HG02852 (cell line): ENCODE data around the gene KCNJ9.
"Not testable (repeated sequence)": the region's sequence is repeated elsewhere in the genome, so short reads cannot be mapped to it uniquely, and the experiment has no call there.

Experiments used
- ATAC-seq: cut with Tn5 transposase; IDR thresholded peaks from one replicate; pipeline ENCODE4 v1.9.1; 2021; ENCODE audit warnings: mild to moderate bottlenecking, moderate library complexity; ENCODE audit not compliant: unreplicated experiment

Gene KCNJ9

DNA sequence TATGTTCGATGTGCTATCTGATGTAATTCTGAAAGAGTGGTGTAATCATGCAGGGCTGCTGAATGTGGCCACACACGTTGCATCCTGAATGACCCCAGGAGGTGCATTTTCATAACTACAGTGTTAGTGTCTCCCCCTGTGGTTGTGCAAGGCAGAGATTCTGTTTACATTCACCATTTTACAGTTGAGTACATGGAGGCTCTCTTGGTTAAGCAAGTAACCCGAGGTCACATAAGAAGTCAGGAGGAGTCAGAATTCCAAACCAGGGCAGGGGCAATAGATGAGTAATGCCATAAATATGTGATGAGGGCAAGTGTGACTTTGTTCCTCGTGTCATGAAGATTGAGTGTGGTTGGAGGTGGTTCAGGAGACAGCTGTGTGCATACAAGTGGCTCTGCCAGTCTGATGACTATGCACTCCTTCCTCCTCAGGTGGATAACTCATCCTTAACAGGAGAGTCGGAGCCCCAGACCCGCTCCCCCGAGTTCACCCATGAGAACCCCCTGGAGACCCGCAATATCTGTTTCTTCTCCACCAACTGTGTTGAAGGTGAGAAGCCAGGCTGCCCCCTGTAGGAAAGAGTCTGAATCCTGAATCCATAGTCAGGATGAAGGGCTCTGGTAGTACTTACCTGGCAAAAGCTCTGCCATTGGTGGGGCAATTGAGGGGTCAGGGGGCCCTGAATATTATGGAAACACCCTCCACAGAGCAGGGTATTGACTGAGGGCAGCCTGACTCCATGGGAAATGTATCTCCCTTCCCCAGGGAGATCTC lies 43.6 kb downstream of the KCNJ9 start:
- no peak for ATAC-seq

- ATAC-seq: no peak
These were observed 44.4 kb downstream of the KCNJ9 start for GRCh38 chr1:160125746-160126145.

DNA sequence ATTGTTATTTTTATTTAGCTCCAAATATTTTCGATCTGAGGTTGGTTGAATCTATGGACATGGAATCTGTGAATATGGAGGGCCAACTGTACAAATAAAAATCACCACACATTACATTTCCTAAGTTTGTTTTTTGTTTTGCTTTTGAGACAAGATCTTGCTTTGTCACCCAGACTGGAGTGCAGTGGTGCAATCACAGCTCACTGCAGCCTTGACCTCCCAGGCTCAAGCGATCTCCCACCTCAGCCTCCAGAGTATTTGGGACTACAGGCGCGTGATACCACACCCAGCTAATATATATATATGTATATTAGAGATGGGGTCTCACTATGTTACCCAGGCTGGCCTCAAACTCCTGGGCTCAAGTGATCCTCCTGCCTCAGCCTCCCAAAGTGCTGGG lies 45.0 kb downstream of the KCNJ9 start:
- ATAC-seq: not testable (repeated sequence)

DNA sequence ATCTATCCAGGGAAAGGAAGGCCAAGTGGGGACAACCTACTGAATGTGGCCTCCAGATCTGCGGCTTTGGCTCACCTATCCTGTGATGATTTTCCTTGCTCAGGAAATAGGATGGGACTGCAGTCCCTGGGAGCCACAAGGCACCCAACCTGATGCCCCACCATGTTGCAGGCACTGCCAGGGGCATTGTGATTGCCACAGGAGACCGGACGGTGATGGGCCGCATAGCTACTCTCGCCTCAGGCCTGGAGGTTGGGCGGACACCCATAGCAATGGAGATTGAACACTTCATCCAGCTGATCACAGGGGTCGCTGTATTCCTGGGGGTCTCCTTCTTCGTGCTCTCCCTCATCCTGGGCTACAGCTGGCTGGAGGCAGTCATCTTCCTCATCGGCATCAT lies 46.0 kb downstream of the KCNJ9 start:
- ATAC-seq: no peak

GRCh38 chr1:160127865-160128523 lies 46.7 kb downstream of the KCNJ9 start:
- no peak for ATAC-seq

- ATAC-seq: no peak
These were observed 47.3 kb downstream of the KCNJ9 start for GRCh38 chr1:160128636-160129035.

DNA sequence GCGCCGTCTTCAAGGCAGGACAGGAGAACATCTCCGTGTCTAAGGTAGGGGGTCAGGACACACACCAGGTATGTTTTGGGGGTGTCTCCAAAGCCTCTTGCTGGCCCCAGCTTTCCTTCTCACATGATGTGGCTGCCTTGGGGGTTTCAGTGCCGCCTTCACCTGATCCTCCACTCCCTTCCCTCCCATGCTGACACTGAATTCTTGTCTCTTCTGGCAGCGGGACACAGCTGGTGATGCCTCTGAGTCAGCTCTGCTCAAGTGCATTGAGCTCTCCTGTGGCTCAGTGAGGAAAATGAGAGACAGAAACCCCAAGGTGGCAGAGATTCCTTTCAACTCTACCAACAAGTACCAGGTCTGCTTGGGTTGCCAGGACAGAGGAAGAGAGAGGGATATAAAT lies 47.7 kb downstream of the KCNJ9 start:
- ATAC-seq: no peak

DNA sequence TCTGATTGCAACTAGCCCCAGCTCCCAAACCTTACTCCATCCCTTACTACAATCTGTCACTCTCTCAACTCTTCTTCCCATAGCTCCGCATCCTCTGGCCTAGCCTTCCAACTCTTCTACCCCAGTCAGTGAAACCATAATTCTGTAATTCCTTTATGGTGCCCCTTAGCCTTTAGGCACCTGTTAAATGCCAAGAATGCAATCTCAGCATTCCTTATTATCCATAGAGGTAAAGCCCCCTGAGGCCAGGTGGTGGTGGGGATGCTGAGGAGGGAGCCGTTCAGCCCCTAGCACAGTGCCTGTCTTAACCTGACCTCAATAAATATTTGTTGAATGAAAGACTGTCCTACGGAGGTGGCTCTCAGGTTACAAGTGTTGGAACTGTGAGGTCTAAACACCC lies 48.2 kb downstream of the KCNJ9 start:
- no peak for ATAC-seq

DNA sequence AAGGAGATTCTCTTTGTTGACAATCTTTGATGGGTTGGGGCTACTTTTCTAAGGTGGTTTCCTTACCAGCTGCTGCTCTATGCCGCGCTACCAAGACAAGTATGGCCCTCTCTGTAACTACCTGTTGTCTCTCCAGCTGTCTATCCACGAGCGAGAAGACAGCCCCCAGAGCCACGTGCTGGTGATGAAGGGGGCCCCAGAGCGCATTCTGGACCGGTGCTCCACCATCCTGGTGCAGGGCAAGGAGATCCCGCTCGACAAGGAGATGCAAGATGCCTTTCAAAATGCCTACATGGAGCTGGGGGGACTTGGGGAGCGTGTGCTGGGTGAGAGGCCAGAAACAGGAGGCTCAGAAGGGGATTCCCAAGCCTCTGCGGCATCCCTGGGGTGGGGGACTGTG lies 48.6 kb downstream of the KCNJ9 start:
- ATAC-seq: no peak

GRCh38 chr1:160130486-160130885 lies 49.1 kb downstream of the KCNJ9 start:
- no peak for ATAC-seq

DNA sequence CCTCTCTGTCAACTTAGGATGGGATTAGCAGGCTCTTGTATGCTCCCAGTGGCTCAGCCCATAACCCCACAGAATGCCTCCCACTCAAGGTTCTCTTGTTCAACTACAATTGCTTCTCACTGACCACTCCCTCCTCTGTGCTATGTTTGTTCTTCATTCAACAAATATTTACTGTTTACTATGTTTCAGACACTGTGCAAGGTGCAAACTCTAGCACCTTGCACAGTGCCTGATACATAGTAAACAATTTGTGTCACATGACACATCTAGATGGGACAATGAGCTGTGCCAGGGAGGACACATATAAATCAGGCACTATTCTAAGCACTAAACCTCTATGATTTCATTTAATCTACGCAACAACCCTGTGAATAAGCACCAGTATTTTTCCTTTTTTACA lies 49.6 kb downstream of the KCNJ9 start:
- ATAC-seq: no peak

- no peak for ATAC-seq
These were observed 50.6 kb downstream of the KCNJ9 start for GRCh38 chr1:160131803-160132565.

- no peak for ATAC-seq
These were observed 52.8 kb downstream of the KCNJ9 start for GRCh38 chr1:160133990-160134770.

- no peak for ATAC-seq
These were observed 53.6 kb downstream of the KCNJ9 start for GRCh38 chr1:160134791-160135572.

DNA sequence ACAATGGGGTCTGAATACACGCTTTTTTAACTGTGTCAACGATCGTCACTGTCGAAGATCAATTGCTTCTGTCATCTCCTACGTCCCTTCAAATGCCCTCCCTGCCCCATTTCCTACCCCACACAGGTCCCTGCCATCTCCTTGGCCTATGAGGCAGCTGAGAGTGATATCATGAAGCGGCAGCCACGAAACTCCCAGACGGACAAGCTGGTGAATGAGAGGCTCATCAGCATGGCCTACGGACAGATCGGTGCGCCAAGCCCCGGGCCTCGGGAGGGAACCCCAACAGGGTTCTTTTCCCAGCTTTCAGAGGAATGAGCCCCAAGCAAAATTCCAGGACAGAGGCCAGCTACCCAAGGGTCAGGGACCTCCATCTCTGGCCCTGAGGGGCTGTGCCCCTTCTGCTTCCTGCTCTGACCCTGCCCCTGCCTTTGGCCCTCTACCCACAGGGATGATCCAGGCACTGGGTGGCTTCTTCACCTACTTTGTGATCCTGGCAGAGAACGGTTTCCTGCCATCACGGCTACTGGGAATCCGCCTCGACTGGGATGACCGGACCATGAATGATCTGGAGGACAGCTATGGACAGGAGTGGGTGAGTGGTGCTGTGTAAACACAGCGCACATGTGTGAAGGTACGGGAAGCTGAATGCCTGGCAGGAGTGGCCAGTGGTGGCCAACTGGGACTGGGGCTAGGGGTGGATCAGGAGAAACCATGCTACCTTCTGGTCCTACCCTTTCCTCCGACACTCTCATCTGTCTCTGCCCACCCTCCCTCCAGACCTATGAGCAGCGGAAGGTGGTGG lies 55.0 kb downstream of the KCNJ9 start:
- ATAC-seq: no peak

- no peak for ATAC-seq
These were observed 55.5 kb downstream of the KCNJ9 start for GRCh38 chr1:160136926-160137200.

DNA sequence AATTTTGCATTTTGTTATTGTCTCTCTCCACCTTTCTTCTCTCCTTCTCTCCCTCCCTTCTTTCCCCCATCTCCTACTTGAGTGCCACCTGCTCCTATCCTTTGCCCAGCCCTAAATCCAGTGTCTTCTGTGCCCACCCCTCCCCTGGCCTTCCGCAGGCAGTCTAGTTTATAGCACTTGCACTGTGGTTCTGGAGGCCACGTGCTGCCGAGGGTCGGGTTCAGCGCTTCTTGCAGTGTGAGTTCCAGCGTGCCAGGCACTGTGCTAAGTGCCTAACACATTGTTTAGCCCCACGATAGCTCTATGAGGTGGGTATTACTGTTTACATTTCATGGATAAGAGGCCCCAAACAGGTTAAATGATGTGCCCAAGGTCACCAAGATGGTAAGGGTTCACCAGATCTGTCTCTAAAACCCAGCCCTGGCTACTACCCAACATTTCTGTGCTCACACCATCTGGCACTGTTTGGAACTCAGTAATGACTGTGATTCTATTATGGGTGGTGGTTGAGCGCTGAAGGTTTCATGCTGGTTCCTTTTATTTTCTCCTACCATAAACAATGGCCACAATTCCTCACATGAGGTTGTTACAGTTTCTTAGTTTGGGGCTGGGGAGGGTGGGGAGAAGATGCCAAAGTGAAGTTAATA lies 56.0 kb downstream of the KCNJ9 start:
- ATAC-seq: no peak

DNA sequence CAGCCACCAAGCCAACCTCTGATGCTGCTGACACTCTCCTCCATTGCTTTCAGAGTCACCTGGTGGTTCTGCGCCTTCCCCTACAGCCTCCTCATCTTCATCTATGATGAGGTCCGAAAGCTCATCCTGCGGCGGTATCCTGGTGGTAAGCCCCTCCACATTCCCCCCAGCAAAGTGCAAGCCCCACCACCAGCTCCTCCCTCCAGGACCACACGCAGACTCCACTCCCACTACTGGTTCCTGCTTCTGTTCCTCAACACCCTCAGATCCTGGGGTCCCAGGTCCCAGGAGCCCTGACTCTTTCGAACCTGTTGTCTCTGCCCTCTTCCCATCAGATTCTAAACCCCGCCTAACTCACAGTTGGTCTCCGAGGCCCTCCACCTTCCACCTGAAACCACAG lies 58.5 kb downstream of the KCNJ9 start:
- ATAC-seq: no peak
